Pancreas (tissue), 10 donors: ENCODE data around the gene CEACAM4. TPM values are rescaled to one million over a fixed set of nuclear protein-coding genes. Genes with fewer than 3 reads are reported as not detected.
A peak's percentile ranks its signal among the peaks of the same experiment; 100 is the strongest.

Source experiments
- ATAC-seq, 4 donors: fragments of 200-7000 bp; cut with Tn5 transposase; one replicate each; pipeline versions ENCODE4 v1.8.0 to v1.9.1; 2020; ENCODE audit warnings: mild to moderate bottlenecking in 4 of 4, moderate library complexity in 4 of 4
- DNase-seq, 6 donors: peaks; one replicate each; pipeline ENCODE4 v3.0.0-alpha.2; 2020
- FAIRE-seq: peaks from 2 replicates; lab custom pipeline; 2012; peaks lifted over from hg19 to GRCh38; lab: Jason Lieb, UNC
- H3K27ac ChIP-seq, 4 donors: fragments of 200-600 bp; sonication (generic); 1 replicate in 3 of 4; 2 replicates in 1 of 4; pipeline versions ENCODE4 v1.5.0 to v1.8.0; 2020
- H3K27me3 ChIP-seq, 4 donors: fragments of 200-600 bp; one replicate each; pipeline ENCODE4 v1.8.0; 2021
- H3K36me3 ChIP-seq, 3 donors: fragments of 200-600 bp; sonication (generic) in 1 of 3; one replicate each; pipeline versions ENCODE4 v1.5.0 to v1.8.0; 2020 to 2021
- H3K4me1 ChIP-seq, 3 donors: fragments of 200-600 bp; one replicate each; pipeline ENCODE4 v1.8.0; 2021
- H3K4me3 ChIP-seq, 4 donors: fragments of 200-600 bp; sonication (generic) in 2 of 4; one replicate each; pipeline versions ENCODE4 v1.5.0 to v1.8.0; 2020 to 2021
- H3K9me3 ChIP-seq, 4 donors: fragments of 200-600 bp; one replicate each; pipeline ENCODE4 v1.8.0; 2021
- WGBS, 2 donors: extraction: QIAGEN DNeasy Blood & Tissue Kit; methylation state at CpG; one replicate each; pipeline ENCODE4 v1.1.7; 2013; 5-methylcytosine and 5-hydroxymethylcytosine counted together
- intact Hi-C, 3 donors: fragments of 100-400 bp; cut with DNase I; formaldehyde crosslinking; loops; one replicate each; pipeline versions ENCODE4 v1.11.1 to v1.14.2; 2022
- polyA plus RNA-seq, 2 donors: library from polyadenylated mRNA; stranded (reverse); fragments of 200-250 nt; gene quantifications; one replicate each; pipeline ENCODE4 v1.2.3, GENCODE V29; 2013
- total RNA-seq, 6 donors: library from RNA; stranded (reverse); fragmentation: NEBNext Ultra II Directional in 4 of 6; extraction: Animal tissue kit (Norgen Biotek cat#: 25700) in 4 of 6; gene quantifications; one replicate each; pipeline versions ENCODE4 v1.2.1 to v1.2.4, GENCODE V29; 2021 to 2023
- TF ChIP-seq, protein P1 (sequence below), 4 donors: fragments of 200-600 bp; sonication (generic) in 3 of 4; IDR thresholded peaks; one replicate each; pipeline versions ENCODE4 v1.5.0 to v1.8.0; 2021; ENCODE audit warnings: antibody characterized with exemption in 4 of 4
- donor health status: healthy with polysubstance abuse.
- donor health status: DM: no; HTN: no; CAD: no; lungs with moderate emphysema.
- donor health status: DM: no; HTN: no; CAD: no.
- donor health status: control.
- donor health status: control.
- donor health status: Bipolar disorder and iron deficiency.
- donor health status: DM: yes; HTN: yes; CAD: no.
- donor health status: DM: no; HTN: no; CAD: no.
- donor health status: DM: no; HTN: no; CAD: no.
- donor health status: DM: yes; HTN: yes; CAD: no.

The CEACAM4 gene
- total and polyA plus RNA-seq, 8 donors, result 0.30 to 1.1 (median 0.54) TPM

DNA sequence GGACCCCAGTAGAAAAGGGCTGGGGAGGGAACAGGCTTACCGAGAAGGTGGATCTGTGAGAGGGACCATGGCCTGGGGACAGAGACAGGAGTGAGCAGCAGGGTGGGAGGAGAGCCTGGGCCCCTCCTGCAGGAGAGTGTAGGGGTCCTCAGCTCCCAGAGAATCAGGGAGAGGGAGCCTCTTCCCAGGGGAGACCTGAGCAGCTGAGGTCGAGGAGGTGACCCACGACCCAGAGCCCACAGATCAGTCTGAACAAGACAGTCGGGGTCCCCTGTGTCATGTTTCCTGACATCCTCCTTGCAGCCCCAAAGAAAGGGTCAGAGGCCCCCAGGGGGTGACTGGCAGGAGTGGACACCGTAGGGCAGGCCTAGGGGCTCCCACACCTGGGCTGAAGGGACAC is 6.7 kb downstream of the CEACAM4 start:
- H3K27me3 ChIP-seq, result no peaks in the 10 kb centered on the region
- peak in 1 of 6 donors; percentile 20 for DNase-seq
- no peak for ATAC-seq
- WGBS, 2 donors, result 50 to 57% methylated on average over 5 of the region's 5 CpGs
- H3K27ac ChIP-seq, result no peak overlapping the region
- H3K9me3 ChIP-seq, result no peaks in the 10 kb centered on the region
- H3K4me1 ChIP-seq, result no peaks in the 10 kb centered on the region
- FAIRE-seq, result no peak
- intact Hi-C loops, result no loop called here
- TF ChIP-seq, protein P1, sequence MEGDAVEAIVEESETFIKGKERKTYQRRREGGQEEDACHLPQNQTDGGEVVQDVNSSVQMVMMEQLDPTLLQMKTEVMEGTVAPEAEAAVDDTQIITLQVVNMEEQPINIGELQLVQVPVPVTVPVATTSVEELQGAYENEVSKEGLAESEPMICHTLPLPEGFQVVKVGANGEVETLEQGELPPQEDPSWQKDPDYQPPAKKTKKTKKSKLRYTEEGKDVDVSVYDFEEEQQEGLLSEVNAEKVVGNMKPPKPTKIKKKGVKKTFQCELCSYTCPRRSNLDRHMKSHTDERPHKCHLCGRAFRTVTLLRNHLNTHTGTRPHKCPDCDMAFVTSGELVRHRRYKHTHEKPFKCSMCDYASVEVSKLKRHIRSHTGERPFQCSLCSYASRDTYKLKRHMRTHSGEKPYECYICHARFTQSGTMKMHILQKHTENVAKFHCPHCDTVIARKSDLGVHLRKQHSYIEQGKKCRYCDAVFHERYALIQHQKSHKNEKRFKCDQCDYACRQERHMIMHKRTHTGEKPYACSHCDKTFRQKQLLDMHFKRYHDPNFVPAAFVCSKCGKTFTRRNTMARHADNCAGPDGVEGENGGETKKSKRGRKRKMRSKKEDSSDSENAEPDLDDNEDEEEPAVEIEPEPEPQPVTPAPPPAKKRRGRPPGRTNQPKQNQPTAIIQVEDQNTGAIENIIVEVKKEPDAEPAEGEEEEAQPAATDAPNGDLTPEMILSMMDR (IDR thresholded peaks at IDR 0.05), result no peak
- no peaks in the 10 kb centered on the region for H3K36me3 ChIP-seq
- no peak overlapping the region for H3K4me3 ChIP-seq

DNA sequence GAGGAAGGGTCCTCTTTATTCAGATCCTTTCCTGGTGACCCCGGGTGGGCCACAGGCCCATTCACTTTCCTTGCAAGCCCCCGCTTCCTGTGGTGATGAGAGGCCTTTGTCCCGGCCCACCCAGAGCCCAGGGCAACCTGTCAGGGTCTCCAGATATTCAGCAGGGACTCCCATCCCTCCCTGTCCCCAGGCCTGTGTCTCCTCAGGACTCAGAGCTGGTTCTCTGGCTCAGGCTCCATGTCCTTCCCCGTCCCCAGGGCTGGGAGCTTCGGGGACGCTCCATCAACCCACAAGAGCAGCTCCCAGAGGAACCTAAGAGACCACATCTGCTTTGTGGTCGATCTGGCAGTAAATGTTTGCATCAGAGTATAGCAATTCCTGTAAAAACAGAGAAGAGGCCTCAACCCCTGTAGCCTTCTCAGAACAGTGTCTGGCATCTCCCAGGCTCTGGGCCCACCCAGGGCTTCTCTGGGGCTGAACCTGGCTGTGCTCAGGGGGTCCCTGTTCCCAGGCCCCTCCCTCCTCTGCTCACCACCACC is 7.8 kb downstream of the CEACAM4 start:
- Histone ChIP-seq H3K4me3 (no peak overlapping the region), H3K27ac (no peak overlapping the region), H3K4me1 (no peaks in the 10 kb centered on the region), H3K36me3 (no peaks in the 10 kb centered on the region), H3K27me3 (no peaks in the 10 kb centered on the region), H3K9me3 (no peaks in the 10 kb centered on the region)
- intact Hi-C loops, result no loop called here
- TF ChIP-seq, protein P1 (IDR thresholded peaks at IDR 0.05), result no peak
- FAIRE-seq (no peak), DNase-seq (no peak), ATAC-seq (no peak)
- WGBS, 2 donors, result 33 to 37% methylated on average over 7 of the region's 7 CpGs

DNA sequence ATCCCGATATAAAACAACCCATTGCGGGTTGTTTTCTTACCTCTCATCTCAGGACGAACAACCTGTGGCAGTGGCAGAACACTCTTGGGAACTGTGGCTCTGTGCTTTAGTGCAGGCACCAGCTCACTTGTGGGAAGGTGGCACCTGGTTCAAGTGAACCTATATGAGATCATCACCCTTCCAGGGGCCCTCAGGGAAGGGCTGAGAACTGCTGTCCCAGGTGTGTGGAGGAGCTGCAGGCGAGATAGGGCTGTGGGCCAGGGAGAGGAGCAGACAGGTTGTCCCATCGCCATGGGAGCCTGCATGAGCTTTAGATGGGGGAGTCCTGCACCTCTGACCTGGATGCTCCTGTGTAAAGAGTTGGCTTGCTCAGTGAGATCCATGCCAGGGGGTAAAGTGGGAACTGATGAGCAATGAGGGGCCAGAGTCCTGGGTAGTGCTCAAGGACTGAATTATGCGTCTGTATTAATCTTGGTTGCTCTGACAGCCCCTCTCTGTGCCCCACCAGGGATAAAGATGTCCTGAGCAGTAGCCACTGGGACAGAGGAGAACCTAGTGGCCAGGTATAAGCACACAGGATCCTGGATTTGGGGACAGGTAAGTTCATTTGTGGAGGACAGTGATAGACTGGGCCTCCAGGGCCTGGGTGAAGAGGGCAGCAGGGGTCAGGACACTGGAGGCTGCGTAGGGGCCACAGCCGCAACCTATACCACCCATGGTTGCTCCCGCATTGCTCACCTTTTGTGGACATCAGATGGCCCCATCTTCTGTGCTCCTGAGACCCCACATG is 8.7 kb downstream of the CEACAM4 start:
- intact Hi-C loops, result no loop called here
- no peaks in the 10 kb centered on the region for H3K4me1 ChIP-seq
- H3K4me3 ChIP-seq, result no peak overlapping the region
- H3K9me3 ChIP-seq, result no peaks in the 10 kb centered on the region
- TF ChIP-seq, protein P1 (IDR thresholded peaks at IDR 0.05), result no peak
- H3K27me3 ChIP-seq, result peaks cover 0 to 3% (median 0%) of the 10 kb centered on the region in 4 donors
- no peaks in the 10 kb centered on the region for H3K36me3 ChIP-seq
- WGBS, 2 donors, result 61 to 64% methylated on average over 9 of the region's 9 CpGs
- no peak overlapping the region for H3K27ac ChIP-seq
- ATAC-seq, result no peak
- DNase-seq, result no peak
- no peak for FAIRE-seq

DNA sequence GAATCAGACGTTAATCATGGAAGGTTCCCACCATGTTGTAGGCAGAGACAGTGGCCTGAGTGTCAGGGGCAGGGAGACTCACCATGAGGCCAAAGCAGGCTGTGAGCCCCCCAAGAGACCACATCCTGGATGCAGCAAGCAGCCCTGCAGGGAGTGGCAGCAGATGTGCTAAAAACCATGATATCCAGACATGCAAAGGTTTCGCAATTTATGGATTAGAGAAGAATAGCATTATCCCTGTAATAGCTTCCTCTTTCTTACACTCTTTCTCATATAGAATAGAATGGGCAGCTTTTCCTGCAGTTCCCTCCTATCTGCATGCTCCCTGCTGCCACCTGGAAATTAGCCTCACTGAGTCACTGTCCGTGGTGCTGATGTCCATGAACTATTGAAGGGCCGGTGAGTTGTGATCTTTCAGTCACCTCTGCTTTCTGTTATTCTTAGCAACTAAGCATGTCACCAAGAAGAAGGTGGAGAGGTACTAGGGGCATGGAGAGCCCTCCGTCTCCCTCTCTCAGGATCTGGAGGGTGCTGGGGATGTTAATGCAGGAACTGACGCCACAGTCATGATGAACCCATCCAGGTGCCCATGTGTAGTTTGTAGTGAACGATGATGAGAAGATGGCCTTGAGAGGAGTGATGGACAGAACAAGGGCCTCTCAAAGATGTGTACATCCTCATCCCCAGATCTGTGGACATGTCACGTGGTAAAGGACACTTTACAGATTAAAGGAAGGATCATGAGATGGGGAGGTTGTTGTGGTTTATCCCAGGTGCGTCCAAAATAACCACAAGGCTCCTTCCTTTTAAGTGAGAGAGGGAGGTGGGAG is 9.9 kb downstream of the CEACAM4 start:
- no peaks in the 10 kb centered on the region for H3K9me3 ChIP-seq
- no peak overlapping the region for H3K4me3 ChIP-seq
- H3K27ac ChIP-seq, result no peak overlapping the region
- H3K4me1 ChIP-seq, result no peaks in the 10 kb centered on the region
- TF ChIP-seq, protein P1 (IDR thresholded peaks at IDR 0.05), result no peak
- peaks cover 0 to 3% (median 0%) of the 10 kb centered on the region in 4 donors for H3K27me3 ChIP-seq
- intact Hi-C loops, result no loop called here
- no peaks in the 10 kb centered on the region for H3K36me3 ChIP-seq
- peak in 2 of 4 donors; percentile 55 to 63 for ATAC-seq
- WGBS, 2 donors, result 30 to 32% methylated on average over 9 of the region's 9 CpGs
- FAIRE-seq, result no peak
- peak in 1 of 6 donors; percentile 24 for DNase-seq
